B cell (primary cell): Measurements from ENCODE around the gene MC1R. TPM values are rescaled to one million over a fixed set of nuclear protein-coding genes. Genes with fewer than 3 reads are reported as not detected.
A peak's percentile ranks its signal among the peaks of the same experiment; 100 is the strongest.

ENCODE experiments used
- ATAC-seq: fragments of 200-7000 bp; cut with Tn5 transposase; one replicate; pipeline ENCODE4 v1.10.0; 2021; ENCODE audit warnings: low read depth, mild to moderate bottlenecking, moderate number of reproducible peaks, moderate library complexity
- CTCF ChIA-PET: fragments of 350-600 bp; sonication (Branson Sonifier 250); formaldehyde crosslinking; loops from one replicate; lab custom pipeline; 2021; ENCODE audit warnings: antibody characterized with exemption, inconsistent platforms; lab: Charles Lee
- POLR2A ChIA-PET: fragments of 350-600 bp; sonication (Branson Sonifier 250); formaldehyde crosslinking; loops from one replicate; lab custom pipeline; 2021; ENCODE audit warnings: antibody characterized with exemption; lab: Charles Lee
- DNase-seq: peaks from one replicate; pipeline ENCODE4 v3.0.0; 2013
- H2AFZ ChIP-seq: 2 replicates; pipeline ENCODE4 v1.6.1; 2012; ENCODE audit warnings: mild to moderate bottlenecking, low read depth, low read length; ENCODE audit not compliant: insufficient read depth, poor library complexity, severe bottlenecking
- H3K27ac ChIP-seq, 2 donors: 1 replicate in 1 of 2; 2 replicates in 1 of 2; pipeline ENCODE4 v1.5.1; 2012 to 2013; ENCODE audit warnings: low read length in 2 of 2, mild to moderate bottlenecking in 2 of 2, moderate library complexity in 1 of 2
- H3K27me3 ChIP-seq, 4 experiments: fragments of 200-600 bp in 1 of 4; sonication (generic) in 1 of 4; replicated peaks in 1 of 4; 1 replicate in 2 of 4; 2 replicates in 2 of 4; pipeline versions ENCODE4 v1.6.1 to v1.7.0; 2013 to 2016; ENCODE audit warnings: low read length in 3 of 4, mild to moderate bottlenecking in 2 of 4, mixed read lengths in 1 of 4, moderate library complexity in 1 of 4; ENCODE audit not compliant: insufficient read depth in 4 of 4, control insufficient read depth in 3 of 4; ENCODE audit errors: control extremely low read depth in 1 of 4
- H3K36me3 ChIP-seq, 2 experiments: replicated peaks in 1 of 2; 1 replicate in 1 of 2; 2 replicates in 1 of 2; pipeline versions ENCODE4 v1.6.1 to v1.7.1; 2013; ENCODE audit warnings: low read length in 1 of 2; ENCODE audit not compliant: insufficient read depth in 2 of 2, control insufficient read depth in 1 of 2; ENCODE audit errors: control extremely low read depth in 1 of 2, extremely low read depth in 1 of 2
- H3K4me1 ChIP-seq, 2 donors: fragments of 200-600 bp in 1 of 2; sonication (generic) in 1 of 2; 1 replicate in 1 of 2; 2 replicates in 1 of 2; pipeline versions ENCODE4 v1.5.1 to v1.6.1; 2013 to 2017; ENCODE audit warnings: low read length in 2 of 2; ENCODE audit not compliant: control insufficient read depth in 2 of 2, insufficient read depth in 2 of 2
- H3K4me2 ChIP-seq: replicated peaks from 2 replicates; pipeline ENCODE3; 2012; ENCODE audit warnings: mild to moderate bottlenecking, low read depth, low read length; ENCODE audit not compliant: poor library complexity, severe bottlenecking
- H3K4me3 ChIP-seq, 5 experiments: fragments of 200-600 bp in 1 of 5; sonication (generic) in 1 of 5; 1 replicate in 3 of 5; 2 replicates in 2 of 5; pipeline versions ENCODE4 v1.5.1 to v1.7.0; 2011 to 2016; ENCODE audit warnings: low read length in 4 of 5, mild to moderate bottlenecking in 4 of 5, low read depth in 2 of 5, control low read depth in 1 of 5, moderate library complexity in 1 of 5; ENCODE audit not compliant: insufficient read depth in 1 of 5; ENCODE audit errors: control extremely low read depth in 1 of 5, extremely low read depth in 1 of 5
- H3K79me2 ChIP-seq: fragments of 200-600 bp; sonication (generic); one replicate; pipeline ENCODE4 v1.6.0; 2016; ENCODE audit warnings: low read length; ENCODE audit not compliant: control insufficient read depth, insufficient read depth
- H3K9ac ChIP-seq: fragments of 200-600 bp; sonication (generic); 2 replicates; pipeline ENCODE4 v1.6.1; 2017; ENCODE audit warnings: mild to moderate bottlenecking, low read length, moderate library complexity
- H3K9me3 ChIP-seq, 3 donors: one replicate each; pipeline versions ENCODE4 v1.6.1 to v1.7.1; 2013; ENCODE audit warnings: low read length in 2 of 3; ENCODE audit not compliant: control insufficient read depth in 2 of 3, insufficient read depth in 1 of 3; ENCODE audit errors: control extremely low read depth in 1 of 3
- H4K20me1 ChIP-seq: 2 replicates; pipeline ENCODE4 v1.6.0; 2012; ENCODE audit warnings: mild to moderate bottlenecking, low read length; ENCODE audit not compliant: insufficient read depth, control insufficient read depth, poor library complexity, severe bottlenecking
- H3K27ac Mint-ChIP-seq: one replicate; pipeline ENCODE4 v1.8.0; 2021; ENCODE audit warnings: mixed read lengths
- H3K27me3 Mint-ChIP-seq: one replicate; pipeline ENCODE4 v1.8.0; 2021; ENCODE audit warnings: mixed read lengths
- H3K4me1 Mint-ChIP-seq: one replicate; pipeline ENCODE4 v1.8.0; 2021; ENCODE audit warnings: mixed read lengths
- H3K4me3 Mint-ChIP-seq: one replicate; pipeline ENCODE4 v1.8.0; 2021; ENCODE audit warnings: mixed read lengths
- H3K9me3 Mint-ChIP-seq: one replicate; pipeline ENCODE4 v1.8.0; 2022; ENCODE audit warnings: mixed read lengths; ENCODE audit not compliant: insufficient read depth
- EZH2 ChIP-seq: IDR thresholded peaks from 2 replicates; pipeline ENCODE4 v1.6.1; 2012; ENCODE audit warnings: borderline replicate concordance, low read depth, mild to moderate bottlenecking, moderate library complexity, low read length; ENCODE audit not compliant: insufficient read depth, poor library complexity, severe bottlenecking
- WGBS: methylation state at CpG from one replicate; pipeline ENCODE4 v1.1.5; 2013; ENCODE audit warnings: missing lambda C conversion rate; ENCODE audit not compliant: insufficient coverage; 5-methylcytosine and 5-hydroxymethylcytosine counted together
- intact Hi-C: fragments of 100-400 bp; cut with micrococcal nuclease; formaldehyde crosslinking; loops from one replicate; pipeline ENCODE4 v1.10.0; 2022
- polyA plus RNA-seq: library from polyadenylated mRNA; depleted of rRNA; stranded (reverse); fragments of >200 nt; gene quantifications from 2 replicates; pipeline ENCODE4 v1.2.3, GENCODE V29; 2012
- total RNA-seq, 2 donors: library from RNA; stranded (reverse); fragments of 120-200 nt in 1 of 2; gene quantifications; 1 replicate in 1 of 2; 2 replicates in 1 of 2; pipeline versions ENCODE4 v1.2.3 to v1.2.4, GENCODE V29; 2013 to 2022
- TF ChIP-seq, protein P1 (sequence below): fragments of 200-600 bp; IDR thresholded peaks from one replicate; pipeline ENCODE4 v1.8.0; 2022; ENCODE audit warnings: antibody characterized with exemption, mild to moderate bottlenecking

Gene MC1R
- total and polyA plus RNA-seq, 2 donors (not counting 1 experiment from before 2014, with no cell fraction given), result 13.2 to 15.2 TPM

DNA sequence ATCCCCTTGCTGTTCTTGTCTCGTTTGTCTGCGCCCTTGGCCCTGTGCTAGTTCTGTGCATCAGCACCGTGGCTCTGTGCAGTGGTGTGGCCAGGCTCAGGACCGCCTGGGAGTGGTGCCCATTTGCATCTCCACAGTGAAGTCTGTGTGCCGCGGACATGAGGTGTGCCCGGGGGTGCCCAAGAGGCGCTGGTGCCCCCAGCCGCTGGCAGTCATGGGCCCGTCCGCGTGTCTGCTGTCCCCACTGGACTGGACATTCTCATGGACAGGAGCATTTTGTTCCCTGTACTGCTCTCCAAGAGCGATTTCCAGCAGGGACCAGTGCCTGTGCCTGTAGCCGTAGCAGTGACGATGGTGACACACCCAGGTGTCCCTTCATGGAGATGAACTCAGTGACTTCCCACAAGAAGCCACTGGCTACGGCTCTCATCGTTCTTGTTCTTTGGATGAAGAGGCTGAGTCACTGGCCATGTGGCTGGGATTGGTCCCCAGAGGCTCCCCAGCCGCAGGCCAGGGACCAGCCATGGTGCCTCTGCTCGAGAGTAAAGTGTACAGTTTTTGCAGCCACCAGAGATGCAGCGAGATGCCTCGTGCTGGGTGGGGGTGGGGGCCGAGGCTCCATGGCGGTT is 13.0 kb upstream of the MC1R start:
- Histone ChIP-seq H3K36me3 (peaks cover 0 to 46% of the 10 kb centered on the region in 2 experiments), H3K9me3 (no peaks in the 10 kb centered on the region), H3K9ac (no peak overlapping the region), H3K4me3 (no peak overlapping the region), H3K4me2 (no peak overlapping the region), H3K27ac (no peak overlapping the region), H3K79me2 (no peaks in the 10 kb centered on the region), H2AFZ (no peak overlapping the region), H4K20me1 (peaks cover 77% of the 10 kb centered on the region), H3K27me3 (no peaks in the 10 kb centered on the region), H3K4me1 (peaks cover 0 to 5% of the 10 kb centered on the region in 2 donors)
- DNase-seq (peak; percentile 18), ATAC-seq (no peak)
- CTCF ChIA-PET, result interaction anchor here (0.8 kb wide), 1 partner anchor 40 kb away, joined by 4 read pairs; no protein-coding TSS in a partner anchor
- Mint-ChIP-seq H3K4me3 (no peak overlapping the region), H3K9me3 (no peaks in the 10 kb centered on the region), H3K4me1 (peaks cover 12% of the 10 kb centered on the region), H3K27ac (no peak overlapping the region), H3K27me3 (no peaks in the 10 kb centered on the region)
- WGBS, result 94% methylated on average over 23 of the region's 23 CpGs
- POLR2A ChIA-PET, result no interaction called here
- intact Hi-C loops, result no loop called here
- no peak for TF ChIP-seq EZH2
- TF ChIP-seq, protein P1, sequence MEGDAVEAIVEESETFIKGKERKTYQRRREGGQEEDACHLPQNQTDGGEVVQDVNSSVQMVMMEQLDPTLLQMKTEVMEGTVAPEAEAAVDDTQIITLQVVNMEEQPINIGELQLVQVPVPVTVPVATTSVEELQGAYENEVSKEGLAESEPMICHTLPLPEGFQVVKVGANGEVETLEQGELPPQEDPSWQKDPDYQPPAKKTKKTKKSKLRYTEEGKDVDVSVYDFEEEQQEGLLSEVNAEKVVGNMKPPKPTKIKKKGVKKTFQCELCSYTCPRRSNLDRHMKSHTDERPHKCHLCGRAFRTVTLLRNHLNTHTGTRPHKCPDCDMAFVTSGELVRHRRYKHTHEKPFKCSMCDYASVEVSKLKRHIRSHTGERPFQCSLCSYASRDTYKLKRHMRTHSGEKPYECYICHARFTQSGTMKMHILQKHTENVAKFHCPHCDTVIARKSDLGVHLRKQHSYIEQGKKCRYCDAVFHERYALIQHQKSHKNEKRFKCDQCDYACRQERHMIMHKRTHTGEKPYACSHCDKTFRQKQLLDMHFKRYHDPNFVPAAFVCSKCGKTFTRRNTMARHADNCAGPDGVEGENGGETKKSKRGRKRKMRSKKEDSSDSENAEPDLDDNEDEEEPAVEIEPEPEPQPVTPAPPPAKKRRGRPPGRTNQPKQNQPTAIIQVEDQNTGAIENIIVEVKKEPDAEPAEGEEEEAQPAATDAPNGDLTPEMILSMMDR, result no peak
